Measurements from ENCODE around the gene TSC2. TPM values are rescaled to one million over a fixed set of nuclear protein-coding genes. Genes with fewer than 3 reads are reported as not detected.
"Not testable (repeated sequence)": the region's sequence is repeated elsewhere in the genome, so short reads cannot be mapped to it uniquely, and the experiment has no call there.

The TSC2 gene
- total RNA-seq, 2 donors from 2014 or later: 54.3 to 73.4 TPM

DNA sequence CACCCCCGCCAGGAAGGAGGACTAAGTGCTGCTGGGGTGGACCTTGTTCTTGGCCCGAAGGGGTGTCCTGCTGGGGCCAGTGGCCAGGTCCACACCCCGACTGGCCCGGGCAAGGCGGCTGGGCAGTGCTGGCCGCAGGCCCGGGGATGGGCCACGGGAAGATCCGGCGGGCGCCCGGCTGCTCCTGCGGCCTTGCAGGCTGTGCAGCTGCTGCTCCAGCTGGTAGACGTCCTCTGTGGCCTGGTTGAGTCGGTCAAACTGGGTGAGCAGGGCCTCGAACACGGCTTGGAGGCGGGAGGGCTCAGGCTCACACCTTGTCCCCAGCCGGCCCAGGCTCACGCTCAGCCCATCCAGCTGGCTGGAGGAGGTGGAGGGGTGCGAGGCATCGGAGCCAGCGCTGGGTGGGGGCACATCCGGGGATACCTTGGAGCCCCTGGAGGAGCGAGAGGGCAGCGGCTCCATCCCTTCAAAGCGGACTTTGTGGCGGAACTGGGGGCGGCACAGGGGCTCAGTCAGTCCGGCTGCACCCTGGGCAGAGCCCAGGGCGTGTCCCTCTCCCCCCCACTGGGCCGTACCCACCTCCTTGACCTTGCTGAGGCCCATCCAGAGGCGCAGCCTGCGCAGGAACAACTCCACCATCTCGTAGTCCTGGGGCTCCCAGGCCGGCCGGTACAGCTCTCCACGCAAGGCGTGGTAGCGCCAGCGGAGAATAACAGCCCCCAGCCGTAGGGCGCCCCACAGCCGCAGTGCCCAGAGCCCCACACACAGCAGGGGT, 42.1 kb downstream of the TSC2 start:
- intact Hi-C loops (cut with DNase I): no loop called here
- ATAC-seq: no peak
- DNase-seq: no peak

DNA sequence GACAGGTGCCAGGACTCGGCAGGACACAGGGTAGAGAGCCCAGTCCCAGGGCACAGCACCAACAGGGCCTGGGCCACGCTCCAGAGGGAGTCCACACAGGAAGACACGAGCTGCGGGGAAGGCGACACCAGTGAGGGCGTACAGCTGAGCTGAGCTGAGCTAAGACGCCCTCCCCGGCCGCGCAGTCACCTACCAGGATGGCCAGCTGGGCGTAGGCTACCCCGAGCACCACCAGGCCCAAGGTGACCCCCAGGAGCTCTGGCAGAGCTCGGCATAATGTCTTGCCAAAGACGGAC, 42.6 kb downstream of the TSC2 start:
- peak; percentile 6 to 16 for ATAC-seq
- DNase-seq: no peak
- intact Hi-C loops (cut with DNase I): no loop called here

DNA sequence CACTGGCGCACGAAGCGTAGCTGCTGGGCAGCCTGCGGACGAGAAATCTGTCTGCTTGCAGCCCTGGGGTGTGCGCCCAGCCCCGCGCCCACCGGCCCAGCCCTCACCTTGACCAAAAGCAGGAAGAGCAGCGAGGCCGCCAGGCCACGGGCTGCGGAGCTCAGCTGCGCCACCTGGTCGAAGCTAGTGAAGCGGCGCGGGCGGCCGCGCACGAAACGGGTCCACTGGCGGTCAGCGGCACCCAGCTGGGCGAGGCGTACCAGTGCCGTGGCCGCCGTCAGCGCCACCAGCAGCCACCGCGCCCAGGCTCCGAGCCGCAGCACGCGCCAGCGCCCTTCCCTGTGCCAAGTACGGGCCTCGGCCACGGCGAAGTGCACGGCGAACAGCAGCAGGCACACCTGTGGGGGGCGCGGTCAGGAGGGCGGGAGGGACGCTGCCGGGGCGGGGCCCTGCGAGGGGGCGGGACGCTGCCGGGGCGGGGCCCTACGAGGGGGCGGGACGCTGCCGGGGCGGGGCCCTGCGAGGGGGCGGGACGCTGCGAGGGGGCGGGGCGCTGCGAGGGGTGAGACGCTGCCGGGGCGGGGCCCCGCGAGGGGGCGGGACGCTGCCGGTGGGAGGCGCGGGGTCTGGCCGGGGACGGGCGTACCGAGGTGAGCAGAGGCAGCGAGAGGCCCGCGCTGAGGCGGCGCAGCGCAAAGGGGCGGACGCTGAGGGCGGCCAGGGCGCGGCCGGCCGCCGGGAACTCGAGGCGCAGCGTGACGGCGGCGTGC, 43.2 kb downstream of the TSC2 start:
- intact Hi-C loops (cut with DNase I): no loop called here
- ATAC-seq (peak; percentile 66 to 81), DNase-seq (peak; percentile 79)

DNA sequence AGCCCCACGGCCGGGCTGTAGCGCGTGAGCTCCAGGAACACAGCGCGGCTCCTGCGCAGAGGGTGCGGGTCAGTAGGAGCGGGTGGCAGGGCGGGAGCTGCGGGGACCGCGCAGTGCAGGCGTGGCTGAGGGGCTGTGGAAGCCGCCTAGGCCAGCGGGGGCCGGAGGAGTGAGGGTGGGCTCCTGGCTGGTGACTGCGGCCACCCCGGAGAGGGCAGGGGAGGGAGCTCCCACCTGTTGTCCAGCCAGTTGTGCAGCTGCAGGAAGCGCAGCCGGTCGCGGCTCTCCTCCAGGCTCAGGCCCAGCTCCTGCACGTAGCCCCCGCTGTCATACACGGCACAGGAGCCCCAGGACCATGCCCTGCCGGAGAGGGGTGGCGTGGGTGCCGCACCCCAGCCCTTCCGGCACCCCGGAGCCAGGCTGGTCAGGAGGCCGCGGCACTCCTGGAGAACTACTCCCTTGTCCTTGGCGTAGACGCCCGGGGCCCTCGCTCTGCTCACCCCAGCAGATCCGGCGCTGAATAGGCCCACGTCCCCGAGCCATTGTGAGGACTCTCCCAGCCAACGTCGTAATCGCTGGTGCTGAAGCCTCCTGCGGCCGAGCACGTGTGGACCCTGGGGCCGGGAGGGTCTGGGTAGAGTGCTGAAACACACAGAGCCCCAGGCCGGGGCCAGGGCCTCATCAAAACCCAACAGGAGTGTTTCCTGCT, 43.9 kb downstream of the TSC2 start:
- no peak for ATAC-seq
- DNase-seq: no peak
- intact Hi-C loops (cut with DNase I): no loop called here

- DNase-seq (no peak), ATAC-seq (no peak)
- intact Hi-C loops (cut with DNase I): no loop called here
Observed at GRCh38 chr16:2092256-2092620, 44.5 kb downstream of the TSC2 start.

- ATAC-seq: no peak
- no peak for DNase-seq
- intact Hi-C loops (cut with DNase I): no loop called here
Observed at GRCh38 chr16:2092866-2093265, 45.1 kb downstream of the TSC2 start.

DNA sequence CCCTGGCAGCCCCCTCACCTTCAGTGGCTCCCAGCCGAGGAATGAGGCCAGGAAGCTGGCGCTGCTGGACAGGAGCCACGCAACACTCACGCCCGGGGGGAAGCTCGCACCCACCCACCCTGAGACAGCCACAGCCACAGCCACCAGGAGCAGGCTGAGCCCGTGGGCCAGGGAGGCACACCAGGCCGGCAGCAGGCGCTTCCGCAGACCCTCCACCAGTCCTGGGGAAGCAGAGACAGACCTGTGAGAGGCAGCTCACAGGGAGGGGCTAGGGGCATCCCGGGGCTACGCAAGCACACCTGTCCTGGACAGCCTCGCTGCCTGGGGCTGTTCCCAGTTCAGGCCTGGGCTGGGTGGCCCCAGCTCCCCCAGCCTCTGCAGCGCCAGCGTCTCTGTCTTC, 46.0 kb downstream of the TSC2 start:
- ATAC-seq: no peak
- no peak for DNase-seq
- intact Hi-C loops (cut with DNase I): no loop called here

DNA sequence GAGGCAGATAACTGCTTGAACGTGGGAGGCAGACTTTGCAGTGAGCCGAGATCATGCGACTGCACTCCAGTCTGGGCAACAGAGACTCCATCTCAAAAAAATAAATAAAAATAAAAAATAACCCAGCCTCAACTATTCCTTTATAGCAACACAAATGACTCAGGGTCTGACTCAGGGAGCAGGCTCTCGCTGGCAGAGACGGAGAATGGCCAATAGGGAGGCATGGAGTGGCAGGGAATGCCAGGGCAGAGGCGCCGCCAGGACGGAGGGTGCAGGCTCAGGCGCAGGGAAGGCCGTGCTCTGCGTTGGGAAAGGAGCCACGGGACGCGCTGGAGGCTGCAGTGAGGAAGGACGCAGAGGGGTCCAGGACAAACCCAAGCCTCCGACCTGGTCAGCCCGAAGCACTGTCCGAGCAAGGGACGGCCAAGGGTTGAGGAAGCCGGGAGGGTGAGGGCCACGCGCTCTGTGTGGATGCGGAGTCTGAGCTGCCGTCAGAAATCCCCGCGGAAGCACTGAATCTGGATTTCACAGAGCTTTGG, 47.6 kb downstream of the TSC2 start:
- intact Hi-C loops (cut with DNase I): no loop called here
- ATAC-seq: no peak
- DNase-seq: no peak

DNA sequence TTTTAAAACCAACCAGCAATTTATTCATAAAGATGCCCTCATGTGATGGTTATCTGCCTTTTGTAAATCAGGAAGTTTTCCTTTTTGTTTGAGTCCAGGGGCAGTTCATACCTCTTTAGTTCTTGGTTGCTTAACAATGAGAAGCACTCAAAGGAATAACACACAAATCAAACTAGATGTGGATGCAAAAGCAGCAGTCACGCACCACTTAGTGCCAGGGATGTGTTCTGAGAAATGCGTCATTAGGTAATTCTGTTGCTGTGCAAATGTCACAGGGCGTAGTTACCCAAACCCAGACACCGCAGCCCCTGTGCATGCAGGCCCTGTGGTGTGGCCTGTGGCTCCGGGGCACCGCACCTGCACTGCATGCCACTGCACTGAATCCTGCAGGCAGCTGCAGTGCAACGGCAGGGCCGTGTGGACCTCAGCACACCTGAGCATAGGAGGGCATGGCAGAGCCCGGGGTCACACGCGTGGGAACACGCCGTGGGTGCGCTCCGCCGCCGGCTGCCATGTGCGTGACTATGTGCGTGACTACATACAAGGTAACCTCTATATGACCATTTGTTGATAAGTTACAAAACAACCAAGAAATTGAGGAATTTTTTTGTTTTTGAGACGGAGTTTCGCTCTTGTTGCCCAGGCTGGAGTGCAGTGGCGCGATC, 48.3 kb downstream of the TSC2 start:
- DNase-seq (no peak), ATAC-seq (no peak)
- intact Hi-C loops (cut with DNase I): no loop called here

GRCh38 chr16:2096853-2097595, 49.2 kb downstream of the TSC2 start:
- intact Hi-C loops (cut with DNase I): no loop called here
- DNase-seq: no peak
- ATAC-seq: peak in 1 of 2 donors; percentile 9

DNA sequence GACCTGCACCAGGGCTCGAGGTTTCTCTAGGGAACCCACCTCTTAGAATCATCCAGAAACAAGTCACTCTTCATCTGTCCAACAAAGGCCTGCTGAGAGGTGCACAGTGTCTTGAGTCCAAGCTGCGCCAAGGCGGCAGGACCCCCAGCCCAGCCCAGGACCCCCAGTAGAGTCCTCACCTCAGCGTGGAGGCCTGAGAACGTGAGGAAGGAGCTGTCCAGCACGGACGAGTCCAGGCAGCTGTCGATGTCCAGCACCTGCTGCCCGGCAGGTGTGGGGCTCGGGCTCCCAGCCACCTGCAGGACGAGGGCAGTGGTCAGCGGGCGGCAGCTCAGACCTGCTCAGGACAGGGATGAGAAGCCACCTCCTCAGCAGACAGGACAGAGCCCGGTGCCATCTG, 49.9 kb downstream of the TSC2 start:
- ATAC-seq; intact Hi-C loops (cut with DNase I); DNase-seq: not testable (repeated sequence)

DNA sequence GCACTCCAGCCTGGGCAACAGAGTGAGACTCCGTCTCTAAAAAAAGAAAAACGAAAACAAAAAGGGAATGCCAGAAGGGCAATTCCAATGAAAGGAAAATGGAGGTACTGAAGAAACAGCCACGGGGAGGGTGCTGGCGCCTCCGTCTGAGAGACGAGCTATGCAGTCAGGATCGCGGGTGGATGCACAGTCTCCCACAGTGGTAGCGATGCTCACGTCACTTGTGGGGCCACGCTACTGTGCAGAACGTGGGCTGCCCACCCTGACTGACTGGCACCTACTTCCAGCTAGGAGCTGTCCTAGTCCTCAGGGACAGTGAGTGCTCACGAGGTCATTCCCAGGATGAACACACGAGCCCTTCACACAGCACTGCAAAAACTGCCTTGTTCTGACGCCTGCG, 53.8 kb downstream of the TSC2 start:
- DNase-seq, ATAC-seq: not testable (repeated sequence)
- intact Hi-C loops (cut with DNase I): loop anchor here in 1 of 2 donors (10.0 kb wide), 1 partner anchor 47 kb away; no protein-coding TSS in a partner anchor

DNA sequence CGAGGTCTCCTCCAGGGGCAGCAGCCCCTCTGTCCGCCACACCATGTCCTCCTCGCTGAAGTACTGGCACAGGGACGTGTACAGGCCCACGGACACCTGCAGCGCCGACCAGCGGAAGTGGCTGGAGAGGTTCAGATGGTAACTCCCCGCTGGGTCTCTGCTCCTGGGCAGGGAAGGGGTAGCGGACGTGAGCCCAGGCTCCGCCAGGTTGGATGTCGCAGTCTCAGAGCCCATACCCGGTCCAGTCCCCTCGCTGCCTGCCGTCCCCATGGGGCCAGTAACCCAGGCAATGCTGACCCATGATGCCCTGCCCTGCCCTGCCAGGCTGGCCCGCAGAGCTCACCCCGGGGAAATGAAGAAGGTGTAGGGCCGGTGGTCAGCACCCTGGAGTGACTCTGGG, 54.7 kb downstream of the TSC2 start:
- ATAC-seq: no peak
- DNase-seq: no peak
- intact Hi-C loops (cut with DNase I): loop anchor here in 1 of 2 donors (10.0 kb wide), 1 partner anchor 48 kb away; no protein-coding TSS in a partner anchor

DNA sequence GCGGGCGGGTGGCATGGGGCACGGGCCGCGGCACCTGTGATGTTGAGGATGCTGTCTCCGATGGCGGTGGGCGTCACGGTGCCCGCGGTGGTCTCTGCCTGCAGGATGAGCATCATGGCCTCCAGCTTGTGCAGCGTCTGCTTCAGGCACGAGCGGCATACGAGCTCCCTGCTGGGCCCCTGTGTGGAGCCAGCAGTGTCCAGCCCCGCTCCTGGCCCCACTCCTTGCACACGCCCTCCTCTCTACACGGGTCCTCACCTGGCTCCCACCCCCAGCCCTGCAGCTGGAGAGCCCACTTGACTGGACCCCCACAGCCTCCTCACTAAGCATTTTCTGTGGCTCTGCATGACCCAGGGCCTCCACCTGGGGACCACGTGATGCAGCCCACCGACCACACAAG, 56.7 kb downstream of the TSC2 start:
- intact Hi-C loops (cut with DNase I): loop anchor here in 1 of 2 donors (10.0 kb wide), 1 partner anchor 50 kb away; no protein-coding TSS in a partner anchor
- not testable (repeated sequence) for DNase-seq
- peak in 1 of 2 donors; percentile 29 for ATAC-seq

DNA sequence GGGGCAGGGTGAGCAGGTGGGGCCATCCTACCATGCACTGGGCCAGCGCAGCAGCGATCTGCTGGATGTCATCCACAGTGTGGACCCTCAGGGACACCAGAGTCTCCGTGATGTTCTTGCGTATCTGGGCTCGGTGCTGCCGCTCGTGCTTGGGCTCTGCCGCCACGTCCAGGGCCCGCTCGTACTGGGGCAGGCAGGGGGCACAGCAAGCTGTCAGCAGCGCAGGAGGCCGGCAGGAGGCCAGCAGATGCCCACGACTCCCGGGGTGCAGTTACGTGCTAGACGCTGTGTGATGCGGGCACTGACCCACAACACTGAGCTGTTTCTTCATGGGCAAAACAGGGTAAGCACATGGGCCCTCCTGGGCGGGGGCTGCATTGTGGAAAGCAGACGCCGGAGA, 57.5 kb downstream of the TSC2 start:
- intact Hi-C loops (cut with DNase I): loop anchor here in 1 of 2 donors (10.0 kb wide), 1 partner anchor 50 kb away; no protein-coding TSS in a partner anchor
- not testable (repeated sequence) for ATAC-seq, DNase-seq

GRCh38 chr16:2105769-2106168, 58.0 kb downstream of the TSC2 start:
- ATAC-seq, DNase-seq: not testable (repeated sequence)
- intact Hi-C loops (cut with DNase I): loop anchor here in 1 of 2 donors (10.0 kb wide), 1 partner anchor 51 kb away; no protein-coding TSS in a partner anchor

GRCh38 chr16:2106211-2106610, 58.4 kb downstream of the TSC2 start:
- intact Hi-C loops (cut with DNase I): loop anchor here in 1 of 2 donors (10.0 kb wide), 1 partner anchor 51 kb away; no protein-coding TSS in a partner anchor
- DNase-seq, ATAC-seq: not testable (repeated sequence)

Data from left cardiac atrium (tissue), 4 donors.